ENCODE results near the gene GRAMD4. TPM values are rescaled to one million over a fixed set of nuclear protein-coding genes. Genes with fewer than 3 reads are reported as not detected.
"Not testable (repeated sequence)": the region's sequence is repeated elsewhere in the genome, so short reads cannot be mapped to it uniquely, and the experiment has no call there.

GRAMD4 gene
- total RNA-seq, 1 donor from 2014 or later, result 45.6 TPM

DNA sequence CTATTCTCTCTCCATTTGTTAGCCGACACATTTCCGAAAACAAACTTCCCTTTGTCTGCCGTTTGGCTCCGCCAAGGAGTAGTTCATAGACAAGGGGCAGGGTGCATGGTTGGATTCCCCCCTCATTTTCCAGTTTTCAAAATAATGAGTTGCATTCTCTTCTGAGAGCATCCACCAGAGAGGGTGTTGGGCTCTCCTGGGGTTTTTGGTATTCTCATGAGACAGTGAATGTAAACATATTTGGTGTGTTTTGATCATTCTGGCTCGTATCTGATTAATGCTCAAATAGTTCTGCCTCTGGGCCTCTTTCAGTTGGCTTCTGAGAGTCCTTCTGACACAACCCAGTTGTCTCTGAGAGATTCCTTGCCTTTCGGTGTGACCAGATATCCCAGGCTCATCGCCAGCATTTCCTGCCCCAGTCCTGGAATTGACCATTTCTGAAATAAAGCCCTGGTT is 21.7 kb downstream of the GRAMD4 start:
- Mint-ChIP-seq H3K4me1 (peaks cover 20% of the 10 kb centered on the region), H3K27ac (peak overlapping the region; percentile 46), H3K4me3 (no peak overlapping the region), H3K9me3 (no peaks in the 10 kb centered on the region), H3K36me3 (ENCODE audit: low read depth) (peaks cover 40% of the 10 kb centered on the region), H3K27me3 (no peaks in the 10 kb centered on the region)
- no peak for ATAC-seq (ENCODE audit: low read depth)
- intact Hi-C loops (cut with micrococcal nuclease), result no loop called here
- DNase-seq, result no peak
- TF ChIP-seq, protein P1, sequence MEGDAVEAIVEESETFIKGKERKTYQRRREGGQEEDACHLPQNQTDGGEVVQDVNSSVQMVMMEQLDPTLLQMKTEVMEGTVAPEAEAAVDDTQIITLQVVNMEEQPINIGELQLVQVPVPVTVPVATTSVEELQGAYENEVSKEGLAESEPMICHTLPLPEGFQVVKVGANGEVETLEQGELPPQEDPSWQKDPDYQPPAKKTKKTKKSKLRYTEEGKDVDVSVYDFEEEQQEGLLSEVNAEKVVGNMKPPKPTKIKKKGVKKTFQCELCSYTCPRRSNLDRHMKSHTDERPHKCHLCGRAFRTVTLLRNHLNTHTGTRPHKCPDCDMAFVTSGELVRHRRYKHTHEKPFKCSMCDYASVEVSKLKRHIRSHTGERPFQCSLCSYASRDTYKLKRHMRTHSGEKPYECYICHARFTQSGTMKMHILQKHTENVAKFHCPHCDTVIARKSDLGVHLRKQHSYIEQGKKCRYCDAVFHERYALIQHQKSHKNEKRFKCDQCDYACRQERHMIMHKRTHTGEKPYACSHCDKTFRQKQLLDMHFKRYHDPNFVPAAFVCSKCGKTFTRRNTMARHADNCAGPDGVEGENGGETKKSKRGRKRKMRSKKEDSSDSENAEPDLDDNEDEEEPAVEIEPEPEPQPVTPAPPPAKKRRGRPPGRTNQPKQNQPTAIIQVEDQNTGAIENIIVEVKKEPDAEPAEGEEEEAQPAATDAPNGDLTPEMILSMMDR (IDR thresholded peaks at IDR 0.05), result no peak
- ChIA-PET POLR2A (no interaction called here), CTCF (no interaction called here)

DNA sequence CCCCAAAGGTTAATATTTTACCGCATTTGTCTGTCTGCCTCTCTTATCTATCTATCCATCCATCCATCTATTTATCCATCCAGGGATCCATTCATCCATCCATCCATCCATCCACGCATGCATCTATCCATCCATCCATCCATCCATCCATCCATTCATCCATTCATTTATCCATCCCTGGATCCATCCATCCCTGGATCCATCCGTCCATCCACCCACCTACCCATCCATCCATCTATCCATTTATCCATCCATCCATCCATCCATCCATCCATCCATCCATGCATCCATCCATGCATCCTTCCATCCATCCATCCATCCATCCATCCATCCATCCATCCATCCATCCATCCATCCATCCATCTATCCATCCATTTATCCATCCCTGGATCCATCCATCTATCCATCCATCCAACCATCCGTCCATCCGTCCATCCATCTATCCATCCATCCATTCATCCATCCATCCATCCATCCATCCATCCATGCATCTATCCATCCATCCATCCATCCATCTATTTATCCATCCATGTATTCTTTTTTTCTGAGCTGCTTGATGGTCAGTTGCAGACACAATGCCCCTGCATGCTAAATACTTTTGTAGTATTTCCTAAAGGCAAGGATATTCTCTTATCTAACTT is 22.8 kb downstream of the GRAMD4 start:
- ATAC-seq (ENCODE audit: low read depth); H3K9me3 Mint-ChIP-seq; H3K27me3 Mint-ChIP-seq; DNase-seq; intact Hi-C loops (cut with micrococcal nuclease); H3K27ac Mint-ChIP-seq; CTCF ChIA-PET; H3K4me3 Mint-ChIP-seq; POLR2A ChIA-PET: not testable (repeated sequence)
- H3K36me3 Mint-ChIP-seq (ENCODE audit: low read depth), result peaks cover 35% of the 10 kb centered on the region
- peaks cover 20% of the 10 kb centered on the region for H3K4me1 Mint-ChIP-seq

DNA sequence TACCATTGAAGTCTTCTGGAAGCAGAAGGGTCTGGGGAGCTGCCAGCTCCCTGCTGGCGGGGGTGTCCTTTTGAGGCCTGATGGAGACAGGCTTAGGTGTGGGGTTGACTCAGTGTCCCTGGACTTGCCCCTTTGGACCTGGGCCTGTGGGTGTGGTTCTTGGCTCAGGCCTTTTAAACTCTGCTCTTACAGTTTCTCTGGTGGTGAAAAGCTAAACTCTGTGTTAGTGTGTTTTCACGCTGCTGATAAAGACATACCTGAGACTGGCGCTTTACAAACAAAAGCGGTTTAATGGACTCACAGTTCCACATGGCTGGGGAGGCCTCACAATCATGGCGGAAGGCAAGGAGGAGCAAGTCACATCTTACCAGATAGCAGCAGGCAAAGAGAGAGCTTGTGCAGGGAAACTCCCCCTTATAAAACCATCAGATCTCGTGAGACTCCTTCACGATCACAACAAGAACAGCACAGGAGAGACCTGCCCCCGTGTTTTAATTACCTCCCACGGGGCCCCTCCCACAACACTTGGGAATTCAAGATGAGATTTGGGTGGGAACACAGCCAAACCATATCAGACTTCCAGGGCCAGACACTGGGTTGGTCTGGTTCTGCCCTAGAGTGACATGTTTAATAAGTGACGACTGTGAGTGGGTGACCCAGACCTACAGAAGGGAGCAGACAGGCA is 26.5 kb downstream of the GRAMD4 start:
- Mint-ChIP-seq H3K36me3 (ENCODE audit: low read depth) (peaks cover 17% of the 10 kb centered on the region), H3K4me3 (no peak overlapping the region), H3K27me3 (no peaks in the 10 kb centered on the region), H3K4me1 (peaks cover 44% of the 10 kb centered on the region), H3K9me3 (no peaks in the 10 kb centered on the region), H3K27ac (peak overlapping the region; percentile 18)
- intact Hi-C loops (cut with micrococcal nuclease), result no loop called here
- ChIA-PET POLR2A (interaction anchor here (1.0 kb wide), 1 partner anchor 129 kb away, joined by 3 read pairs; no protein-coding TSS in a partner anchor), CTCF (no interaction called here)
- TF ChIP-seq, protein P1 (IDR thresholded peaks at IDR 0.05), result no peak
- ATAC-seq (ENCODE audit: low read depth) (no peak), DNase-seq (no peak)

DNA sequence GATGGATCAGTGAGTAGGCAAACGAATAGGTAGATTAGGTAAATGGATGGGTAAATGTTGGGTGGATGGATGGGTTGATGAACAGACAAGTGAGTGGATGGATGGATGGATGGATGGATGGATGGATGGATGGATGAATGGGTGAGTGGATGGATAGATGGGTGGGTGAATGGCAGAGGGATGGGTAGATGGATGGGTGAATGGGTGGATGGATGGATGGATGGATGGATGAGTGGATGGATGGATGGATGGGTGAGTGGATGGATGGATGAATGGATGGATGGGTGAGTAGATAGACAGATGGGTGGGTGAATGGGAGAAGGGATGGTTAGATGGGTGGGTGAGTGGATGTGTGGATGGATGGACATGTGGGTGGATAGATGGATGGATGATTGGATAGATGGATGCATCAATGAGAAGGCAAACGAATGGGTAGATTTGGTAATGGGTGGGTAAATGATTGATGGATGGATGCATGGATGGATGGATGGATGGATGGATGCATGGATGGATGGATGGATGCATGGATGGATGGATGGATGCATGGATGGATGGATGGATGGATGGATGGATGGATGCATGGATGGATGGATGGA is 28.1 kb downstream of the GRAMD4 start:
- DNase-seq; H3K4me3 Mint-ChIP-seq; intact Hi-C loops (cut with micrococcal nuclease); H3K27me3 Mint-ChIP-seq; POLR2A ChIA-PET; CTCF ChIA-PET; H3K9me3 Mint-ChIP-seq; H3K36me3 Mint-ChIP-seq (ENCODE audit: low read depth); ATAC-seq (ENCODE audit: low read depth); H3K27ac Mint-ChIP-seq: not testable (repeated sequence)
- peaks cover 46% of the 10 kb centered on the region for H3K4me1 Mint-ChIP-seq

DNA sequence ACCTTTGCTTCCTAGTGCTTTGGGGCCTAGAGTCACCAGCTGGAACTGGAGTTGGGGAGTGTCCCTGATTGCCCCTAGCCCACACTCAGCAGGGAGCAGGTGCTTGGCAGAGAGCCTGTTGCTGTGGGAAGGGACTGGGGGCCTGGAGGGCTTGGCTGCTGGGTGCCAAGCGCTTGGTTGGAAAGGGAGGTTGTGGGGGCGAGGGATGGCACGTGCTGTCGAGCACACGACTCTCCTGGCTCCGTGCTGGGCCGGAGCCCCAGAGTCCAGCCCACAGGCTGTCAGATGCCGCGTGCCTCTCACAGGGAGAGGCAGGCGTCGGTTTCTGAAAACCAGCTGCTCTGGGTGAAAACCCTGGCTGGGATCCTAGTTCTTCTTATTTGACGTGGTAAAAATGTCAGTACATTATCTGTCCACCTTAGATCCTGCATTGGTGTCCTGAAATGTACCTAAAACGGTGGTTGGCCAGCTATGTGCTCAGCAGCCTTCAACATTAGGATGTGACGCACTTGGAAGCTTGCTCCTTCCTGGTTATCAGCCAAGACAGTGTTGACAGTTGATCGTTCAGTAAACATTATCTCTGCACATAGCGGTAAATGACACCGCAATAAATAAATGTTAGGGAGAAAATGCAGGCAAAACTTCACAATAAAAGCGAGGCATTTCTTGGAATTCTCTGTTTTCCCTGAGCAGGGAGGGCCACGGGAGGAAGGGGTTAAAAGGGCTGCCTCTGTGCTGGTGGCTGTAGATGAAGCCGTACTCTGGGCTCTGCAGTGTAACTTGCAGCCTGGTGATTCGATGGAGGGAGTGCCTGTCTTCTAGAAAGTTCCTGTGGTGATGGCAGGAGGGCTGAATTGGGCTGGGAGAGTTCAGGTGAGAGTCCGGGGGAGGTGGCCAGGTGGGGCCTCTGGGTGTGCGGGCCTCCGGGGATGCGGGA is 29.2 kb downstream of the GRAMD4 start:
- Mint-ChIP-seq H3K9me3 (no peaks in the 10 kb centered on the region), H3K4me3 (no peak overlapping the region), H3K36me3 (ENCODE audit: low read depth) (peaks cover 2% of the 10 kb centered on the region), H3K27me3 (no peaks in the 10 kb centered on the region), H3K27ac (no peak overlapping the region), H3K4me1 (peaks cover 48% of the 10 kb centered on the region)
- no peak for ATAC-seq (ENCODE audit: low read depth)
- intact Hi-C loops (cut with micrococcal nuclease), result no loop called here
- CTCF ChIA-PET, result no interaction called here
- POLR2A ChIA-PET, result no interaction called here
- no peak for DNase-seq
- TF ChIP-seq, protein P1 (IDR thresholded peaks at IDR 0.05), result no peak
